ENCODE results near the gene AMPD1.
A peak's percentile ranks its signal among the peaks of the same experiment; 100 is the strongest.

The AMPD1 gene

GRCh38 chr1:114696810-114697209 is 1.5 kb upstream of the AMPD1 start:
- no peak for DNase-seq

GRCh38 chr1:114694540-114695310 is 621 bp downstream of the AMPD1 start:
- DNase-seq: no peak

GRCh38 chr1:114692947-114693346 is 2.4 kb downstream of the AMPD1 start:
- DNase-seq: no peak

GRCh38 chr1:114691061-114691460 is 4.3 kb downstream of the AMPD1 start:
- DNase-seq: no peak

- DNase-seq: no peak
Measured at GRCh38 chr1:114690148-114690547, 5.2 kb downstream of the AMPD1 start.

- no peak for DNase-seq
Measured at GRCh38 chr1:114688526-114688925, 6.8 kb downstream of the AMPD1 start.

GRCh38 chr1:114685851-114686250 is 9.5 kb downstream of the AMPD1 start:
- no peak for DNase-seq

GRCh38 chr1:114677691-114678090 is 17.7 kb downstream of the AMPD1 start:
- no peak for DNase-seq

GRCh38 chr1:114676115-114676514 is 19.2 kb downstream of the AMPD1 start:
- DNase-seq: no peak

- DNase-seq: no peak
Measured at GRCh38 chr1:114671939-114672275, 23.4 kb downstream of the AMPD1 start.

GRCh38 chr1:114671011-114671938 is 24.1 kb downstream of the AMPD1 start:
- DNase-seq: no peak

GRCh38 chr1:114670083-114671010 is 25.0 kb downstream of the AMPD1 start:
- peak; percentile 89 for DNase-seq

- no peak for DNase-seq
Measured at GRCh38 chr1:114669562-114670082, 25.7 kb downstream of the AMPD1 start, which contains the start of gene DENND2C. DENND2C (minus strand) TSS chr1:114670049; CDS start chr1:114625984, 44,065 bp downstream.

GRCh38 chr1:114668784-114669561 is 26.4 kb downstream of the AMPD1 start:
- no peak for DNase-seq

GRCh38 chr1:114668373-114668772 is 27.0 kb downstream of the AMPD1 start:
- no peak for DNase-seq

GRCh38 chr1:114666954-114667353 is 28.4 kb downstream of the AMPD1 start:
- DNase-seq: no peak

- DNase-seq: no peak
Measured at GRCh38 chr1:114660238-114660637, 35.1 kb downstream of the AMPD1 start.

GRCh38 chr1:114651893-114652292 is 43.5 kb downstream of the AMPD1 start:
- no peak for DNase-seq

- no peak for DNase-seq
Measured at GRCh38 chr1:114648503-114648902, 46.8 kb downstream of the AMPD1 start.

- DNase-seq: no peak
Measured at GRCh38 chr1:114641377-114641776, 54.0 kb downstream of the AMPD1 start.

- DNase-seq: no peak
Measured at GRCh38 chr1:114638910-114639309, 56.4 kb downstream of the AMPD1 start.

GRCh38 chr1:114632427-114632826 is 62.9 kb downstream of the AMPD1 start:
- DNase-seq: no peak
